GM12878 (cell line): ENCODE measurements around the gene NPAS4. TPM values are rescaled to one million over a fixed set of nuclear protein-coding genes. Genes with fewer than 3 reads are reported as not detected.

Source experiments
- ATAC-seq: fragments of 200-7000 bp; cut with Tn5 transposase; 3 replicates; pipeline ENCODE4 v1.9.1; 2020; ENCODE audit warnings: mild to moderate bottlenecking, moderate library complexity
- BruUV-seq: library from RNA; stranded (reverse); fragments of 400-500 nt; replicated peaks from 2 replicates; lab custom pipeline; 2021; lab: Mats Ljungman, UMichigan
- CTCF ChIA-PET: fragments of 300-600 bp; sonication (Branson Sonifier 250); formaldehyde crosslinking; extraction: SDS; loops from one replicate; lab custom pipeline; 2021; ENCODE audit warnings: inconsistent platforms; lab: Yijun Ruan, JAX
- POLR2A ChIA-PET: fragments of 350-600 bp; formaldehyde crosslinking; extraction: SDS; loops from one replicate; lab custom pipeline; 2021; ENCODE audit warnings: inconsistent platforms; lab: Charles Lee
- RAD21 ChIA-PET: fragments of 300-600 bp; sonication (Branson Sonifier 250); formaldehyde crosslinking; loops from one replicate; lab custom pipeline; 2023; ENCODE audit warnings: antibody characterized with exemption; ENCODE audit not compliant: unreplicated experiment; lab: Charles Lee
- SMC1A ChIA-PET: fragments of 300-600 bp; sonication (Branson Sonifier 250); formaldehyde crosslinking; loops from one replicate; lab custom pipeline; 2023; ENCODE audit not compliant: unreplicated experiment, uncharacterized antibody; lab: Charles Lee
- DNase-seq: peaks from one replicate; pipeline ENCODE4 v3.0.0-alpha.2; 2011; ENCODE audit warnings: low read depth, low spot score
- FAIRE-seq: peaks from 3 replicates; lab custom pipeline; 2011; peaks lifted over from hg19 to GRCh38; lab: Jason Lieb, UNC
- H2AFZ ChIP-seq: 2 replicates; pipeline ENCODE4 v1.6.0; 2011; ENCODE audit warnings: low read depth, low read length, control low read depth; ENCODE audit not compliant: control insufficient read depth
- H3K27ac ChIP-seq: 2 replicates; pipeline ENCODE4 v1.5.1; 2011; ENCODE audit warnings: control low read depth; ENCODE audit not compliant: control insufficient read depth, insufficient read depth
- H3K27me3 ChIP-seq, 2 experiments: replicated peaks in 1 of 2; 2 replicates each; pipeline versions ENCODE4 v1.6.0 to v1.6.1; 2011; ENCODE audit warnings: low read length in 1 of 2; ENCODE audit not compliant: control insufficient read depth in 2 of 2, insufficient read depth in 2 of 2
- H3K36me3 ChIP-seq, 2 experiments: 2 replicates each; pipeline ENCODE4 v1.5.1; 2011; ENCODE audit warnings: low read length in 1 of 2; ENCODE audit not compliant: control insufficient read depth in 2 of 2, insufficient read depth in 2 of 2
- H3K4me1 ChIP-seq: 2 replicates; pipeline ENCODE4 v1.6.1; 2011; ENCODE audit warnings: mild to moderate bottlenecking, low read length, moderate library complexity, mixed read lengths; ENCODE audit not compliant: control insufficient read depth, insufficient read depth
- H3K4me2 ChIP-seq: 2 replicates; pipeline ENCODE4 v1.6.0; 2011; ENCODE audit warnings: control low read depth; ENCODE audit not compliant: control insufficient read depth, insufficient read depth
- H3K4me3 ChIP-seq: fragments of 200-600 bp; sonication (generic); 2 replicates; pipeline ENCODE4 v1.5.1; 2016
- H3K79me2 ChIP-seq: 2 replicates; pipeline ENCODE4 v1.6.0; 2011; ENCODE audit warnings: low read length; ENCODE audit not compliant: control insufficient read depth, insufficient read depth
- H3K9ac ChIP-seq: 2 replicates; pipeline ENCODE4 v1.8.0; 2011; ENCODE audit warnings: low read length, control low read depth, mixed read lengths; ENCODE audit not compliant: control insufficient read depth, insufficient read depth
- H3K9me3 ChIP-seq: replicated peaks from 3 replicates; pipeline ENCODE4 v1.5.1; 2011; ENCODE audit warnings: mild to moderate bottlenecking, low read length; ENCODE audit not compliant: control insufficient read depth, insufficient read depth
- H4K20me1 ChIP-seq: 2 replicates; pipeline ENCODE4 v1.6.0; 2011; ENCODE audit not compliant: control insufficient read depth, insufficient read depth
- E2F8 ChIP-seq: fragments of 450-650 bp; IDR thresholded peaks from 2 replicates; pipeline ENCODE4 v1.6.1; 2018; ENCODE audit warnings: mild to moderate bottlenecking, low read depth, moderate library complexity; ENCODE audit not compliant: partially characterized antibody
- EGR1 ChIP-seq, 2 experiments: IDR thresholded peaks; 1 replicate in 1 of 2; 2 replicates in 1 of 2; pipeline ENCODE4 v1.6.1; 2011 to 2012; ENCODE audit warnings: low read depth in 2 of 2, low read length in 2 of 2, borderline replicate concordance in 1 of 2, mild to moderate bottlenecking in 1 of 2, moderate library complexity in 1 of 2
- ESRRA ChIP-seq: IDR thresholded peaks from 2 replicates; pipeline ENCODE4 v1.6.1; 2012; ENCODE audit warnings: mild to moderate bottlenecking, low read length, improper control_type of control experiment
- MEF2A ChIP-seq: IDR thresholded peaks from 2 replicates; pipeline ENCODE4 v1.6.1; 2011; ENCODE audit warnings: low read depth, mild to moderate bottlenecking, low read length, moderate library complexity; ENCODE audit not compliant: insufficient read depth
- NFYA ChIP-seq: IDR thresholded peaks from 2 replicates; pipeline ENCODE4 v1.6.1; 2011; ENCODE audit warnings: low read depth, mild to moderate bottlenecking, low read length, improper control_type of control experiment, borderline replicate concordance
- RBBP5 ChIP-seq: fragments of 200-600 bp; sonication (generic); conservative IDR thresholded peaks from 2 replicates; pipeline ENCODE4 v1.6.1; 2016
- WGBS: methylation state at CpG from one replicate; pipeline ENCODE4 v1.1.6; 2016; ENCODE audit warnings: low lambda C conversion rate; ENCODE audit not compliant: insufficient replicate concordance, insufficient coverage; ENCODE audit errors: missing lambda C conversion rate; 5-methylcytosine and 5-hydroxymethylcytosine counted together
- in situ Hi-C: fragments of 300-500 bp; cut with MboI; formaldehyde crosslinking; loops from 9 replicates; pipeline ENCODE4 v1.14.3; 2018; ENCODE audit warnings: mixed read lengths
- intact Hi-C: fragments of 100-400 bp; cut with micrococcal nuclease; formaldehyde crosslinking; loops from one replicate; pipeline ENCODE4 v1.14.2; 2022; ENCODE audit not compliant: unreplicated experiment
- polyA plus RNA-seq, 11 experiments: library from polyadenylated mRNA; depleted of rRNA in 4 of 11; unstranded in 6 of 11; stranded (reverse) in 5 of 11; fragments of >200 nt; fragmentation: Nextera tagmentation in 4 of 11; fragmentation: Illumina TruSeq in 1 of 11; extraction: Ambion mirVana in 4 of 11; extraction: Trizol in 1 of 11; gene quantifications; 1 replicate in 1 of 11; 2 replicates in 10 of 11; pipeline versions ENCODE4 v1.2.1 to v1.2.3, GENCODE V29; 2011 to 2016; ENCODE audit warnings: inconsistent platforms in 2 of 11, missing spikeins in 2 of 11, low read depth in 1 of 11
- total RNA-seq, 4 experiments: library from RNA; depleted of rRNA in 3 of 4; stranded (reverse); fragments of >200 nt in 3 of 4; fragmentation: Illumina TruSeq in 1 of 4; extraction: Trizol in 1 of 4; gene quantifications; 2 replicates each; pipeline versions ENCODE4 v1.2.1 to v1.2.3, GENCODE V29; 2013 to 2021
- TF ChIP-seq, protein P1 (sequence below): fragments of 450-650 bp; formaldehyde crosslinking; IDR thresholded peaks from 2 replicates; pipeline ENCODE4 v1.5.0; 2022; ENCODE audit warnings: mild to moderate bottlenecking, missing genetic modification characterization
- TF ChIP-seq, protein P2 (sequence below): IDR thresholded peaks from 2 replicates; pipeline ENCODE4 v1.6.1; 2012; ENCODE audit warnings: improper control_type of control experiment, low read depth, low read length; ENCODE audit not compliant: insufficient replicate concordance
- TF ChIP-seq, protein P3 (sequence below): fragments of 150-350 bp; IDR thresholded peaks from 2 replicates; pipeline ENCODE4 v1.6.1; 2014; ENCODE audit warnings: mild to moderate bottlenecking, low read depth, low read length

The NPAS4 gene
- total and polyA plus RNA-seq, 10 of the 15 experiments (the other 5 are each of a cell fraction or from before 2014, with no cell fraction given): 0.03 to 0.18 (median 0.06) TPM; not detected in 7

DNA sequence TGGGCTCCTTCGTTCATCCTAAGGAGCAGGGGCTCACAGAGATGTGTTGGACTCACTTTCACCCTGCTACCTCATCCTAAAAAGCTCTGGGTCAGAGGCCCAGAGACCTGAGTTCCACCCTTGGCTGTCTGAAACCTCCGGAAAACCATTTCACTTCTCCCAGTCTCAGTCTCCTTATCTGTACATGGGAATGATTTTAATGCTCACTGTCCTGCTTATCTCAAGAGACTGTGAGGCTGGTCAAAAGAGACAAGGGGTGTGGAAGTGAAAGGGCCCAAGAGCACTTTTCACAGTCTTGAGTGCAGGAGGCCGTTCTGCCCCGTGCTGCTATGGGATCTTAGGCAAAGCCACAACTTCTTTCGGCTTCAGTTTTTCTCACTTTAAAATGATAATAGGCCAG lies 13.2 kb upstream of the NPAS4 start:
- Histone ChIP-seq H3K36me3 (no peaks in the 10 kb centered on the region), H3K9me3 (no peaks in the 10 kb centered on the region), H4K20me1 (no peaks in the 10 kb centered on the region), H3K9ac (no peak overlapping the region), H3K4me2 (no peak overlapping the region), H3K79me2 (no peaks in the 10 kb centered on the region), H3K4me1 (no peaks in the 10 kb centered on the region), H2AFZ (no peak overlapping the region), H3K4me3 (no peak overlapping the region), H3K27me3 (peaks cover 0 to 8% of the 10 kb centered on the region in 2 experiments; a peak in 2 of 4 replicates), H3K27ac (no peak overlapping the region)
- CTCF ChIA-PET: interaction anchor here (0.7 to 5.4 kb wide), 15 partner anchors 10 to 426 kb away, joined by 3 to 41 read pairs (median 9); partner anchors contain the start of genes DPP3, MRPL11, NPAS4 and RBM4B
- FAIRE-seq: no peak
- POLR2A ChIA-PET: interaction anchor here (1.0 kb wide), 1 partner anchor 271 kb away, joined by 3 read pairs; no protein-coding TSS in a partner anchor
- SMC1A ChIA-PET: interaction anchor here (1.0 to 1.8 kb wide), 6 partner anchors 9 to 271 kb away, joined by 3 to 7 read pairs (median 4); partner anchors contain the start of genes MRPL11 and RBM4B
- in situ Hi-C loops (loop anchor here (5.0 kb wide), 2 partner anchors 275 to 425 kb away; no protein-coding TSS in a partner anchor), intact Hi-C loops (loop anchor here (1.0 to 2.0 kb wide), 4 partner anchors 23 to 427 kb away; no protein-coding TSS in a partner anchor)
- RAD21 ChIA-PET: interaction anchor here (1.2 to 1.9 kb wide), 4 partner anchors 14 to 136 kb away, joined by 3 to 6 read pairs (median 5); partner anchors contain the start of genes NPAS4 and PELI3
- 43% methylated on average over 4 of the region's 5 CpGs for WGBS
- ATAC-seq: no peak
- no peak for DNase-seq
- no TSS peak for BruUV-seq
- TF ChIP-seq NFYA: no peak
- no peak for TF ChIP-seq ESRRA
- no peak for TF ChIP-seq E2F8
- TF ChIP-seq, protein P1, sequence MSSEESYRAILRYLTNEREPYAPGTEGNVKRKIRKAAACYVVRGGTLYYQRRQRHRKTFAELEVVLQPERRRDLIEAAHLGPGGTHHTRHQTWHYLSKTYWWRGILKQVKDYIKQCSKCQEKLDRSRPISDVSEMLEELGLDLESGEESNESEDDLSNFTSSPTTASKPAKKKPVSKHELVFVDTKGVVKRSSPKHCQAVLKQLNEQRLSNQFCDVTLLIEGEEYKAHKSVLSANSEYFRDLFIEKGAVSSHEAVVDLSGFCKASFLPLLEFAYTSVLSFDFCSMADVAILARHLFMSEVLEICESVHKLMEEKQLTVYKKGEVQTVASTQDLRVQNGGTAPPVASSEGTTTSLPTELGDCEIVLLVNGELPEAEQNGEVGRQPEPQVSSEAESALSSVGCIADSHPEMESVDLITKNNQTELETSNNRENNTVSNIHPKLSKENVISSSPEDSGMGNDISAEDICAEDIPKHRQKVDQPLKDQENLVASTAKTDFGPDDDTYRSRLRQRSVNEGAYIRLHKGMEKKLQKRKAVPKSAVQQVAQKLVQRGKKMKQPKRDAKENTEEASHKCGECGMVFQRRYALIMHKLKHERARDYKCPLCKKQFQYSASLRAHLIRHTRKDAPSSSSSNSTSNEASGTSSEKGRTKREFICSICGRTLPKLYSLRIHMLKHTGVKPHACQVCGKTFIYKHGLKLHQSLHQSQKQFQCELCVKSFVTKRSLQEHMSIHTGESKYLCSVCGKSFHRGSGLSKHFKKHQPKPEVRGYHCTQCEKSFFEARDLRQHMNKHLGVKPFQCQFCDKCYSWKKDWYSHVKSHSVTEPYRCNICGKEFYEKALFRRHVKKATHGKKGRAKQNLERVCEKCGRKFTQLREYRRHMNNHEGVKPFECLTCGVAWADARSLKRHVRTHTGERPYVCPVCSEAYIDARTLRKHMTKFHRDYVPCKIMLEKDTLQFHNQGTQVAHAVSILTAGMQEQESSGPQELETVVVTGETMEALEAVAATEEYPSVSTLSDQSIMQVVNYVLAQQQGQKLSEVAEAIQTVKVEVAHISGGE (CRISPR knock-in tag): no peak
- TF ChIP-seq, protein P2, sequence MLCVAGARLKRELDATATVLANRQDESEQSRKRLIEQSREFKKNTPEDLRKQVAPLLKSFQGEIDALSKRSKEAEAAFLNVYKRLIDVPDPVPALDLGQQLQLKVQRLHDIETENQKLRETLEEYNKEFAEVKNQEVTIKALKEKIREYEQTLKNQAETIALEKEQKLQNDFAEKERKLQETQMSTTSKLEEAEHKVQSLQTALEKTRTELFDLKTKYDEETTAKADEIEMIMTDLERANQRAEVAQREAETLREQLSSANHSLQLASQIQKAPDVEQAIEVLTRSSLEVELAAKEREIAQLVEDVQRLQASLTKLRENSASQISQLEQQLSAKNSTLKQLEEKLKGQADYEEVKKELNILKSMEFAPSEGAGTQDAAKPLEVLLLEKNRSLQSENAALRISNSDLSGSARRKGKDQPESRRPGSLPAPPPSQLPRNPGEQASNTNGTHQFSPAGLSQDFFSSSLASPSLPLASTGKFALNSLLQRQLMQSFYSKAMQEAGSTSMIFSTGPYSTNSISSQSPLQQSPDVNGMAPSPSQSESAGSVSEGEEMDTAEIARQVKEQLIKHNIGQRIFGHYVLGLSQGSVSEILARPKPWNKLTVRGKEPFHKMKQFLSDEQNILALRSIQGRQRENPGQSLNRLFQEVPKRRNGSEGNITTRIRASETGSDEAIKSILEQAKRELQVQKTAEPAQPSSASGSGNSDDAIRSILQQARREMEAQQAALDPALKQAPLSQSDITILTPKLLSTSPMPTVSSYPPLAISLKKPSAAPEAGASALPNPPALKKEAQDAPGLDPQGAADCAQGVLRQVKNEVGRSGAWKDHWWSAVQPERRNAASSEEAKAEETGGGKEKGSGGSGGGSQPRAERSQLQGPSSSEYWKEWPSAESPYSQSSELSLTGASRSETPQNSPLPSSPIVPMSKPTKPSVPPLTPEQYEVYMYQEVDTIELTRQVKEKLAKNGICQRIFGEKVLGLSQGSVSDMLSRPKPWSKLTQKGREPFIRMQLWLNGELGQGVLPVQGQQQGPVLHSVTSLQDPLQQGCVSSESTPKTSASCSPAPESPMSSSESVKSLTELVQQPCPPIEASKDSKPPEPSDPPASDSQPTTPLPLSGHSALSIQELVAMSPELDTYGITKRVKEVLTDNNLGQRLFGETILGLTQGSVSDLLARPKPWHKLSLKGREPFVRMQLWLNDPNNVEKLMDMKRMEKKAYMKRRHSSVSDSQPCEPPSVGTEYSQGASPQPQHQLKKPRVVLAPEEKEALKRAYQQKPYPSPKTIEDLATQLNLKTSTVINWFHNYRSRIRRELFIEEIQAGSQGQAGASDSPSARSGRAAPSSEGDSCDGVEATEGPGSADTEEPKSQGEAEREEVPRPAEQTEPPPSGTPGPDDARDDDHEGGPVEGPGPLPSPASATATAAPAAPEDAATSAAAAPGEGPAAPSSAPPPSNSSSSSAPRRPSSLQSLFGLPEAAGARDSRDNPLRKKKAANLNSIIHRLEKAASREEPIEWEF: no peak
- no peak for TF ChIP-seq EGR1 (IDR thresholded peaks at IDR 0.05; ENCODE audit: borderline replicate concordance in 1 of 2, low read depth in 2 of 2, low read length in 2 of 2)
- no peak for TF ChIP-seq MEF2A
- TF ChIP-seq, protein P3, sequence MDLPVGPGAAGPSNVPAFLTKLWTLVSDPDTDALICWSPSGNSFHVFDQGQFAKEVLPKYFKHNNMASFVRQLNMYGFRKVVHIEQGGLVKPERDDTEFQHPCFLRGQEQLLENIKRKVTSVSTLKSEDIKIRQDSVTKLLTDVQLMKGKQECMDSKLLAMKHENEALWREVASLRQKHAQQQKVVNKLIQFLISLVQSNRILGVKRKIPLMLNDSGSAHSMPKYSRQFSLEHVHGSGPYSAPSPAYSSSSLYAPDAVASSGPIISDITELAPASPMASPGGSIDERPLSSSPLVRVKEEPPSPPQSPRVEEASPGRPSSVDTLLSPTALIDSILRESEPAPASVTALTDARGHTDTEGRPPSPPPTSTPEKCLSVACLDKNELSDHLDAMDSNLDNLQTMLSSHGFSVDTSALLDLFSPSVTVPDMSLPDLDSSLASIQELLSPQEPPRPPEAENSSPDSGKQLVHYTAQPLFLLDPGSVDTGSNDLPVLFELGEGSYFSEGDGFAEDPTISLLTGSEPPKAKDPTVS: no peak
- TF ChIP-seq RBBP5: no peak
